Measurements from ENCODE around the gene HRAS.

The HRAS gene

DNA sequence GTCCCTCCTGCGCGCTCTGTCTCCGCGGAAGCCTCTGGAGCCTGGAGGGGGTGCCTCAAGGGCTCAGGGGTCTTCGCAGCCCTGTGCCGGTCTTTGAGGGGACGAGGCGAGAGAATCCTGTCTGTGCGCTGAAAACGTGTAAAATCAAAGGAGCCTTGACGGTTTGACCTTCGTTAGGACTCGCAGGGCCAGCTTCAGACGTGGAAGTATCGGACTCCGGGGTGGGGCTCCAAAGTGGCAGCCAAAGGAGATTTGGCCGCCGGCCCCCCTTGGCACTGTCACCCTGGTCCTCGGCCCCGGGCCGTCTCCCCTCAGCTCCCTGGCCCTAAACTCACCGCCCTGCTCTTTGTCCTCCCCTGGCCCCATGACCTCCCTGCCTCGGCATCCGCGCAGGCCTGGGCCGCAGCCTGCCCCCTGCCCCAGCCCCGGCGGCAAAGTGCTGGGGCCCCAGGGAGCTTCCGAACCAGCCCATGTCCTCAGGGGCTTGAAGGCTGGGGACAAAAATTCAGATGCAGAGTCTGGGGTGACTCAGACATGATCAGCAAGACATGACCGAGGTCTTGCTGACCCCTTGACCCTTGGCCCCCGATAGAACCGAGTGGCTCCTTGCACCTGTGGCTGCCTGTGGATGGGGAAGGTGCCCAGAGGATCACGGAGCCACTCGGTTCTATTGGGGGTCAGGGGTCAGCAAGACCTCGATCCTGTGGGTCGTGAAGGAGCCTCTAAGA, 33.9 kb upstream of the HRAS start:
- Histone ChIP-seq H3K36me3 (ENCODE audit: insufficient read depth, low read length) (no peaks in the 10 kb centered on the region), H3K9me3 (ENCODE audit: low read depth, low read length) (no peaks in the 10 kb centered on the region), H3K9ac (ENCODE audit: insufficient read length) (peak overlapping the region; percentile 84), H3K4me3 (peak overlapping the region; percentile 80), H3K27ac (peak overlapping the region; percentile 60; the same call in 1 of the 2 replicates)
- DNase-seq (ENCODE audit: low read depth, low spot score) = no peak
- TF ChIP-seq EZH2 (IDR thresholded peaks at IDR 0.05) (no peak), FOXP2 (optimal IDR thresholded peaks at IDR 0.05; ENCODE audit: control extremely low read depth, extremely low read length, insufficient read depth) (no peak), POLR2AphosphoS5 (IDR thresholded peaks at IDR 0.05; ENCODE audit: borderline replicate concordance, low read depth, low read length) (no peak)

DNA sequence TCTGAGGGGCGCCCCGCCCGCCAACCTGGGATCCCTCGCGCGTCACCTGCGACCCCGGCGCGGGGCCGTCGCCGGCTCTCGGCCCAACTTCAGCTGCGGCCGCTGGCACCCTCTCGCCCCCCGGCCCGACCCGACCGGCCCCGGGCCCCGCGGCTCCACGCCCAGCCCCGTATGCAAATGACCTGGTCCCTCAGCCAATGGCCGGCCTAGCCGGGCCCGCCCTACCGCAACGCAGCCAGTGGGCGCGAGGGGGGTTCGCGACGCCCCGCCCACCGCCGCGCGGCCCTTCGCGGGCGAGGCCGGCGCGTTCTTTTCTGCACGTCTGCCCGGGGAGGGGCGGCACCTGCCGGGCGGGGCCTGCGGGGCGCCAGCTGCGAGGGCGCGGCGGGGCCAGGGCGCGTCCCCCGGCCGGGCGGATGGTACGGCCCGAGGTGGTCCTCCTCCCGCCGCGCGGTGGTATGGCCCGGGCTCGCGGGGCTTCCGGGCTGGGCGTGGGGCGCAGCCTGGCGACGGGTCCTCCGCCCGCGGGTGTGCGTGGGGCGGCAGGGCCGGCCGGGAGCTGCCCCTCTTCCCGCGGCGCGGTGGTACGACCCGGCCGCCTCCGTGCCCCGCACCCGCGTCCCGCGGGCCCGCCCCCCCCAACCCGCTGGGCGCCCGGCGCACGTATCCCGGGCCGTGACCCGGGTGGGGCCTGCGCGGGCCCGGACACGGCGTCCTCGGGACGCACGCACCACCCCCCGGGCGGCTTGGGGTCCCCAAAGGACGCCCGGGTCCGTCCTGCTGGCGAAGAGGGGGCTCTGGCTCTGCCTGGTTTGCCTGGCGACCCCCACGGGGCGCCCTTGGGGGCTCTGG, 33.2 kb upstream of the HRAS start:
- Histone ChIP-seq H3K27ac (peak overlapping the region; percentile 60; the same call in 1 of the 2 replicates), H3K9me3 (ENCODE audit: low read depth, low read length) (no peaks in the 10 kb centered on the region), H3K9ac (ENCODE audit: insufficient read length) (peak overlapping the region; percentile 84), H3K4me3 (peak overlapping the region; percentile 80), H3K36me3 (ENCODE audit: insufficient read depth, low read length) (no peaks in the 10 kb centered on the region)
- peak; percentile 26 for DNase-seq (ENCODE audit: low read depth, low spot score)
- TF ChIP-seq POLR2AphosphoS5 (IDR thresholded peaks at IDR 0.05; ENCODE audit: borderline replicate concordance, low read depth, low read length) (no peak), EZH2 (IDR thresholded peaks at IDR 0.05) (no peak), FOXP2 (optimal IDR thresholded peaks at IDR 0.05; ENCODE audit: control extremely low read depth, extremely low read length, insufficient read depth) (no peak)

DNA sequence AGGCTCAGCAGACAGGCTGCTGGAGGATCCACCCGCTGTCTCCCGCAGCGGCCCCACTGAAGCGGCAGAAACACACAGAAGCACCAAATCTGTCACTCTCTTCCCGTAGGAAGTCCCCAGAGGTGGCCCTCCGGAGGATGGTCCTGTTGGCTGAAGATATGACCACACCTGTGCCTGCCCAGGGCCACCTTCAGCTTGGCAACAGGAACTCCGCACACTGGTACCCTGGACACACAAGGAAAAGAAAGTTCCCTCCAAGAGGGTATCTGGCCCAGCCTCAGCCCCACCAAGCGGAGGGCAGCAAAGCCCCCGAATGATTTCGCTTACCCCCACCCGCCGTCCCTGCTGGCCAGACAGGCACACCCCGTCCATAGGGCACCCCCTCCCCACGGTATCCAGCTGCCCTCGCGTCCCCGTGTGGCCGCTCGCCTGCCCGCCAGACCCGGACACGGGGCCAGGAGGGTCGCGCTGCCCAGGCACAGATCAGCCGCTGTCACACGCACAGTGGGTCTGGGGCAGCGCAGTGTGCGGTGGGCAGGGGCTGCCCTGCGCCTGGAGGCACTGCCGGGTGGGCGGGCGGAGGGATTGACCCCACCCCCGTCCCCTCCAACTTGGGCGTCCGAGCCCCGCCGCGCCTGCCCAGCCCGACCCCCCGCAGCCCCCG, 32.4 kb upstream of the HRAS start:
- H3K9me3 ChIP-seq (ENCODE audit: low read depth, low read length) = no peaks in the 10 kb centered on the region
- DNase-seq (ENCODE audit: low read depth, low spot score) = no peak
- H3K9ac ChIP-seq (ENCODE audit: insufficient read length) = peak overlapping the region; percentile 73
- H3K36me3 ChIP-seq (ENCODE audit: insufficient read depth, low read length) = no peaks in the 10 kb centered on the region
- H3K27ac ChIP-seq = no peak overlapping the region
- H3K4me3 ChIP-seq = peak overlapping the region; percentile 80
- TF ChIP-seq FOXP2 (optimal IDR thresholded peaks at IDR 0.05; ENCODE audit: control extremely low read depth, extremely low read length, insufficient read depth) (no peak), POLR2AphosphoS5 (IDR thresholded peaks at IDR 0.05; ENCODE audit: borderline replicate concordance, low read depth, low read length) (no peak), EZH2 (IDR thresholded peaks at IDR 0.05) (no peak)

DNA sequence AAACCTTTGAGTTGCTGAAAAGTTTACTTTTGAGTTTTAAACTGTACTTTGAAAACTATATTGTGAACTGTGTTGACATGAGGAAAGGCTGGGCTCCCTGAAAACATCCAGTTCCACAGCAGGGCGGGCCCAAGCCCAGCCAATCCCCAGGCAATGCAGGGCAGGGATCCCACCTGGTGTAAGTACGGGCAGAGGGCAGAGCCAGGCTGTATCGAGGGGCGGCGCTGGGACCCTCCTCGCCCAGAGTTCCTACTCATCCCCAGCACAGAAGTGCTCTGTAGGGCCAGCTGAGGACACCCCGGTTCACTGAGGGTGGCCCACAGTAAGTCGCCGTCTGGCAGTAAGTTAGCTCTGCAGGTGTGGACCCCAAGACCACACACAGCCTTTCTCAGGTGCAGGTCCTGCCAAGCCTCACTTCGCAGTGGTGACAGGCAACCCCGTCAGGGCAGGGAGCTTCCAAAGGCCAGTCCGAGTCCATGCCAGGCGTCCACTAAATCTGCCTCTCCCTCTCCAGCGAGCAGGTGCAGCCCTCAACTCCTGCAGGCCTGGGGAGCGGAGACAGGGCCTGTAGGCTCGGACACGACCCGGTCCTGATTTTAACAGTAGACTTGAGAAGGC, 31.7 kb upstream of the HRAS start:
- Histone ChIP-seq H3K4me3 (peak overlapping the region; percentile 80), H3K9me3 (ENCODE audit: low read depth, low read length) (no peaks in the 10 kb centered on the region), H3K27ac (no peak overlapping the region), H3K36me3 (ENCODE audit: insufficient read depth, low read length) (no peaks in the 10 kb centered on the region), H3K9ac (ENCODE audit: insufficient read length) (no peak overlapping the region)
- no peak for DNase-seq (ENCODE audit: low read depth, low spot score)
- TF ChIP-seq FOXP2 (optimal IDR thresholded peaks at IDR 0.05; ENCODE audit: control extremely low read depth, extremely low read length, insufficient read depth) = no peak
- TF ChIP-seq POLR2AphosphoS5 (IDR thresholded peaks at IDR 0.05; ENCODE audit: borderline replicate concordance, low read depth, low read length) = no peak
- no peak for TF ChIP-seq EZH2 (IDR thresholded peaks at IDR 0.05)

DNA sequence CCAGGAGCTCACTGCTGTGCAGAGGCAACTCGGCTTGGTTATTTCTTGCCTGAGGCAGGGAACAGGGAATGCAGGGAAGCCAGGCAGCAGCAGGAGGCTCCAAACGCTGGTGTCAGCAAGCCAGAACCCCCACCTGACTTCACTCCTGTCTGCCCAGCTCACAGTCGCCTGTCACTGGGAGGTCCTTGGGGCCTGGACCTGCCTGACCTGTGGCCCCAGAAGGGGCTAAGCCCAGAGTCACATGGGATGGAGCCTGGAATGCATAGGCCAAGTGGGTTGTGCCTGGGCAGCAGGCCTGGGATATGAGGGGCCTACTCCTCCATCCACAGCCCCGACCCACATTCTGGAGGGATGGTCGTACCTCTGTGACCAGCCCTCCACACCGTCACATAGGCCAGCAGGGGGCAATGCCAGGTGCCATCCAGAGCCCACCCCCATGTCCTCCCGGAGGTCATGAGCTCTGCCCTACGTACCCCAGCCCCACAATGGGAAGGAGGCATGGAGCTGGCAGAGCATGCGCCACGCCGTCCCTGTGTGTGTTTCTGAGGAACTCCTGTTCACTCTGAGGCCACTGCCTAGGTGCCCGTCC, 30.6 kb upstream of the HRAS start:
- Histone ChIP-seq H3K9ac (ENCODE audit: insufficient read length) (no peak overlapping the region), H3K9me3 (ENCODE audit: low read depth, low read length) (no peaks in the 10 kb centered on the region), H3K27ac (peak overlapping the region; percentile 85), H3K36me3 (ENCODE audit: insufficient read depth, low read length) (no peaks in the 10 kb centered on the region), H3K4me3 (peak overlapping the region; percentile 43)
- TF ChIP-seq POLR2AphosphoS5 (IDR thresholded peaks at IDR 0.05; ENCODE audit: borderline replicate concordance, low read depth, low read length) = no peak; the same call in 1 of the 2 replicates
- no peak for TF ChIP-seq FOXP2 (optimal IDR thresholded peaks at IDR 0.05; ENCODE audit: control extremely low read depth, extremely low read length, insufficient read depth)
- DNase-seq (ENCODE audit: low read depth, low spot score) = no peak

DNA sequence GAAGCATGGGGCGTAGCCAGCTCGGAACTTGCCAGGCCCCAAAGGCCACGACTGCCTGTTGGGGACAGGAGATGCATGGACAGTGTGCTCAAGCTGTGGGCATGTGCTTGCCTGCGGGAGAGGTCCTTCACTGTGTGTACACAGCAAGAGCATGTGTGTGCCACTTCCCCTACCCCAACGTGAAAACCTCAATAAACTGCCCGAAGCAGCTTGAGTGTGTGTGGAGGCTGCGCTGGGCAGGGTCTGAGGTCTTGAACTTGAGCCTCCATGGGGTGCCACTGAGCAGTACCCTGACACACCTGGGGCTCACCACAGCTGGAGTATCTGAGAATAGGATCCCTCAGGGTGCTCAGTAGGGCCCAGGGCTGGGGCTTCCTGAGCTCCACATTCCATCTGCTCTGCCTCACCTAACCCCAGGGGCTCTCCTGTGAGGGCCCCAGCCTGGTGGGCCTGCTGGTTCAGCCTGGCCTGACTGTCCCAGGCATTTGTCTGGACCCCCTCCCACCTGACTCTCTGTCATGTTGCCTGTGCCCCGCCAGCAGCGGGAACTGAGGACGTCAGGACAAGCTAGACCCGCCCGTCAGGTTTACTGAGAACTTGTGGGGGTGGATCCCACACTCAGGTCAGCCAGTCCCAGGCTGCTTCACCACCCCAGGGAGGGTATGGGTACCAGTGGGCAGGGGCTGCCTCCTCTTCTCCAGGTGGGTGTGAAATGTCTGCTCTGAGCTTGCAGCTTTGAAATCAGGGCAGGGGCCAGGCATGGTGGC, 28.6 kb upstream of the HRAS start:
- Histone ChIP-seq H3K9me3 (ENCODE audit: low read depth, low read length) (no peaks in the 10 kb centered on the region), H3K4me3 (no peak overlapping the region), H3K36me3 (ENCODE audit: insufficient read depth, low read length) (no peaks in the 10 kb centered on the region), H3K9ac (ENCODE audit: insufficient read length) (no peak overlapping the region), H3K27ac (no peak overlapping the region)
- DNase-seq (ENCODE audit: low read depth, low spot score) = no peak
- TF ChIP-seq POLR2AphosphoS5 (IDR thresholded peaks at IDR 0.05; ENCODE audit: borderline replicate concordance, low read depth, low read length) (no peak), FOXP2 (optimal IDR thresholded peaks at IDR 0.05; ENCODE audit: control extremely low read depth, extremely low read length, insufficient read depth) (no peak), EZH2 (IDR thresholded peaks at IDR 0.05) (no peak)
